Ovary (tissue), 9 donors: ENCODE measurements around the gene RHBDL1. TPM values are rescaled to one million over a fixed set of nuclear protein-coding genes. Genes with fewer than 3 reads are reported as not detected.

ENCODE experiments used
- DNase-seq, 5 donors: peaks; one replicate each; pipeline ENCODE4 v3.0.0-alpha.2; 2019 to 2020
- H3K27ac ChIP-seq, 2 donors: fragments of 200-600 bp; one replicate each; pipeline versions ENCODE4 v1.5.1 to v1.8.0; 2019 to 2022
- H3K27me3 ChIP-seq: fragments of 200-600 bp; one replicate; pipeline ENCODE4 v1.8.0; 2022
- H3K36me3 ChIP-seq: fragments of 200-600 bp; sonication (generic); one replicate; pipeline ENCODE4 v1.5.1; 2019
- H3K4me1 ChIP-seq: one replicate; pipeline ENCODE4 v1.8.1; 2013; ENCODE audit warnings: mild to moderate bottlenecking, moderate library complexity; ENCODE audit not compliant: insufficient read depth
- H3K4me3 ChIP-seq: fragments of 200-600 bp; sonication (generic); one replicate; pipeline ENCODE4 v1.5.1; 2017
- H3K9me3 ChIP-seq, 2 donors: fragments of 200-600 bp in 1 of 2; sonication (generic) in 1 of 2; one replicate each; pipeline versions ENCODE4 v1.5.1 to v1.8.1; 2013 to 2019; ENCODE audit warnings: mild to moderate bottlenecking in 1 of 2, moderate library complexity in 1 of 2
- CTCF ChIP-seq, 3 donors: fragments of 450-650 bp in 2 of 3; fragments of 200-600 bp in 1 of 3; IDR thresholded peaks; one replicate each; pipeline versions ENCODE4 v1.5.1 to v1.8.0; 2016 to 2022; ENCODE audit warnings: antibody characterized with exemption in 3 of 3, mild to moderate bottlenecking in 1 of 3
- EP300 ChIP-seq: sonication (generic); formaldehyde crosslinking; IDR thresholded peaks from one replicate; pipeline ENCODE4 v1.6.1; 2017; ENCODE audit warnings: antibody characterized with exemption
- POLR2A ChIP-seq: fragments of 450-650 bp; IDR thresholded peaks from one replicate; pipeline ENCODE4 v1.6.1; 2017; ENCODE audit warnings: antibody characterized with exemption, mild to moderate bottlenecking, moderate library complexity
- WGBS, 3 donors: extraction: QIAGEN DNeasy Blood & Tissue Kit in 1 of 3; methylation state at CpG; one replicate each; pipeline versions ENCODE4 v1.1.5 to v1.1.7; 2013 to 2017; 5-methylcytosine and 5-hydroxymethylcytosine counted together
- intact Hi-C, 4 donors: fragments of 100-400 bp; cut with DNase I; formaldehyde crosslinking; loops; one replicate each; pipeline versions ENCODE4 v1.11.0 to v1.15.1; 2022 to 2023
- polyA plus RNA-seq, 2 donors: library from polyadenylated mRNA; stranded (reverse); fragments of 200-250 nt in 1 of 2; fragments of 350-450 nt in 1 of 2; fragmentation: Illumina TruSeq in 1 of 2; extraction: RNeasy Lipid Tissue Mini Kit (QIAGEN cat#74804) in 1 of 2; gene quantifications; one replicate each; pipeline ENCODE4 v1.2.3, GENCODE V29; 2013 to 2014
- total RNA-seq, 7 donors: library from RNA; depleted of rRNA in 2 of 7; stranded (reverse); fragments of >200 nt in 2 of 7; fragmentation: NEBNext Ultra II Directional in 3 of 7; extraction: Animal tissue kit (Norgen Biotek cat#: 25700) in 3 of 7; gene quantifications; one replicate each; pipeline versions ENCODE4 v1.1.0 to v1.2.4, GENCODE V29; 2016 to 2023
- donor health status: DM: no; HTN: no; CAD: no; lungs with moderate emphysema.
- donor health status: DM: no; HTN: no; CAD: no.
- donor health status: Bipolar disorder and iron deficiency.
- donor health status: DM: yes; HTN: yes; CAD: no.
- donor health status: DM: no; HTN: no; CAD: no.
- donor health status: DM: yes; HTN: yes; CAD: no.

Gene RHBDL1
- total and polyA plus RNA-seq, 9 donors, result 0.50 to 4.3 (median 1.4) TPM; not detected in 1

- TF ChIP-seq POLR2A (no peak), CTCF (IDR thresholded peaks at IDR 0.05) (no peak), EP300 (no peak)
- Histone ChIP-seq H3K9me3 (no peaks in the 10 kb centered on the region), H3K27ac (no peak overlapping the region), H3K27me3 (no peaks in the 10 kb centered on the region), H3K4me1 (peaks cover 16% of the 10 kb centered on the region), H3K36me3 (no peaks in the 10 kb centered on the region), H3K4me3 (no peak overlapping the region)
- 65 to 83% (median 80%) methylated on average over 22 to 23 of the region's 23 CpGs for WGBS, 3 donors
- intact Hi-C loops, result no loop called here
- peak in 2 of 5 donors; percentile 36 to 52 for DNase-seq
Measured at GRCh38 chr16:676913-677312, 1.4 kb downstream of the RHBDL1 start.

DNA sequence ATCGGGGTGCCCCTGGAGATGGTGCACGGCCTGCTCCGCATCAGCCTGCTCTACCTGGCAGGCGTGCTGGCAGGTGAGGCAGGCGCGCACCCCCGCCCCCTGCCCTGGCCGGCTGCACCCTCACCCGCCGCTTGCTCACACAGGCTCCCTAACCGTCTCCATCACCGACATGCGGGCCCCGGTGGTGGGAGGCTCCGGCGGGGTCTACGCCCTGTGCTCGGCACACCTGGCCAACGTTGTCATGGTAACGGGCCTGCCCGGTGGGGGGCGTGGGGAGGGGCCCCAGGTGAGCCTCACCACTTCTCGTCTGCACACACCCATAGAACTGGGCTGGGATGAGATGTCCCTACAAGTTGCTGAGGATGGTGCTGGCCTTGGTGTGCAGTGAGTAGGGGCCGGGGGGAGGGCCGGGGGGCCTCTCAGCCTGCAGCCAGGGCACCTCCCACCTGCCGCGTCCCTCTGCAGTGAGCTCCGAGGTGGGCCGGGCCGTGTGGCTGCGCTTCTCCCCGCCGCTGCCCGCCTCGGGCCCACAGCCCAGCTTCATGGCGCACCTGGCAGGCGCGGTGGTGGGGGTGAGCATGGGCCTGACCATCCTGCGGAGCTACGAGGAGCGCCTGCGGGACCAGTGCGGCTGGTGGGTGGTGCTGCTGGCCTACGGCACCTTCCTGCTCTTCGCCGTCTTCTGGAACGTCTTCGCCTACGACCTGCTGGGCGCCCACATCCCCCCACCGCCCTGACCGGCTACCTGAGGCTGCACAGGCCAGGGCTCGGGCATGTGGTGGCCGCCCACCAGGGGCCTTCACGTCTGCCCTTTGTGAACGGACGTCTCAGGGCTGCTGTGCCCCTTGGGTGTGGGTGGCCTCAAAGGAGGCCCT is 2.1 kb downstream of the RHBDL1 start:
- H3K4me3 ChIP-seq, result no peak overlapping the region
- peaks cover 16% of the 10 kb centered on the region for H3K4me1 ChIP-seq
- TF ChIP-seq POLR2A (no peak), CTCF (IDR thresholded peaks at IDR 0.05) (no peak), EP300 (no peak)
- H3K27ac ChIP-seq, result no peak overlapping the region
- intact Hi-C loops, result no loop called here
- H3K9me3 ChIP-seq, result no peaks in the 10 kb centered on the region
- peak in 2 of 5 donors; percentile 29 to 50 for DNase-seq
- H3K27me3 ChIP-seq, result no peaks in the 10 kb centered on the region
- no peaks in the 10 kb centered on the region for H3K36me3 ChIP-seq
- WGBS, 3 donors, result 50 to 69% (median 63%) methylated on average over 39 to 57 of the region's 57 CpGs

- DNase-seq, result peak in 3 of 5 donors; percentile 40 to 63 (median 57)
- Histone ChIP-seq H3K36me3 (no peaks in the 10 kb centered on the region), H3K4me1 (peaks cover 20% of the 10 kb centered on the region), H3K27me3 (no peaks in the 10 kb centered on the region), H3K4me3 (no peak overlapping the region), H3K9me3 (no peaks in the 10 kb centered on the region), H3K27ac (no peak overlapping the region)
- intact Hi-C loops, result no loop called here
- 62 to 72% (median 70%) methylated on average over 21 of the region's 21 CpGs for WGBS, 3 donors
- no peak for TF ChIP-seq CTCF (IDR thresholded peaks at IDR 0.05)
- no peak for TF ChIP-seq EP300
Measured at GRCh38 chr16:678209-678857, 2.9 kb downstream of the RHBDL1 start.

GRCh38 chr16:678858-679813 is 3.7 kb downstream of the RHBDL1 start:
- Histone ChIP-seq H3K36me3 (no peaks in the 10 kb centered on the region), H3K27me3 (no peaks in the 10 kb centered on the region), H3K27ac (peak overlapping the region; percentile 67 to 78), H3K4me3 (peak overlapping the region; percentile 51), H3K4me1 (peaks cover 25% of the 10 kb centered on the region), H3K9me3 (no peaks in the 10 kb centered on the region)
- DNase-seq, result peak; percentile 71 to 83 (median 82)
- 19 to 32% (median 30%) methylated on average over 29 to 52 of the region's 52 CpGs for WGBS, 3 donors
- TF ChIP-seq CTCF (IDR thresholded peaks at IDR 0.05) (no peak), POLR2A (no peak), EP300 (no peak)
- intact Hi-C loops, result no loop called here
